ENCODE data around the gene STXBP1. TPM values are rescaled to one million over a fixed set of nuclear protein-coding genes. Genes with fewer than 3 reads are reported as not detected.

STXBP1 gene
- total RNA-seq, 1 experiment from 2014 or later, result 40.6 TPM

DNA sequence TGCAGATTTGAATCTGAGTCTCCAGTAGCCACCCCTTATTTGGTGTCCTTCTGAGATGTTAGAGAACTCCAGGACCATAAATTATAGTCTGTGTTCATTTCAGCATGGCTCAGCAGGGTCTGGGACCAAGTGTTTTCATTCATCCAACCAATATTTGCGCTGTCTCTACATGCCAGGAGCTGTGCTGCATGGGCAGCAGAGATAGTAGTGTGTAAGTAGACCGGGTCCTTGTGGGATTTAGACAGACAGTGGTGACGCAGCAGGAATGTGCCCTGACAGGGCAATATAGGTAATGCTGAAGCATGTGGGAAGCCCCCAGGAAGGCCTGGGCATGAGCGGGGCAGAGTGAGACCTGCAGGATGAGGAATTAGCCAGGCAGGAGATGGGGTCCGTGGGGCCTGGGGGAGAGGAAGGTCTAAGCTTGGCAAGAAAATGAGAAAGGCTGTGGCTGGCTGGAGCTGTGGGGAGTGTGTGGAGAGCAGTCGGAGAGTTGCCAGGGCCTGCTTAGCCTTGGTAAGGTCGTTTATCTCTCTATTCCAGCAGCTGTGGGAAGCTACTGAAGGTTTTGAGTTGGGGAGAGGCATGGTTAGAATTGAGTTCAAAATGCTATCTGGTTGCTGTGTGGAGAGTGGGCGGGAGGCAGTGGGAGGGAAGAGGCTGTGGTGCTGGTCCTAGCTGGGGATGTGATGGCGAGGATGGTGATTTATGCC, 16.8 kb downstream of the STXBP1 start:
- no peak for TF ChIP-seq POLR2AphosphoS5 (IDR thresholded peaks at IDR 0.05; ENCODE audit: low read depth, low read length)
- TF ChIP-seq REST (IDR thresholded peaks at IDR 0.05; ENCODE audit: low read depth), result no peak
- TF ChIP-seq ELF1 (IDR thresholded peaks at IDR 0.05; ENCODE audit: borderline replicate concordance, low read depth), result no peak
- DNase-seq (ENCODE audit: low read depth, low spot score) (no peak), ATAC-seq (no peak)
- no peaks in the 10 kb centered on the region for H3K27me3 ChIP-seq (ENCODE audit: insufficient read depth, low read length)
- peaks cover 8 to 16% of the 10 kb centered on the region in 2 experiments; a peak in 3 of 4 replicates for H3K4me1 ChIP-seq (ENCODE audit: control insufficient read depth in 1 of 2, insufficient read depth in 2 of 2, low read length in 2 of 2)
- H3K4me3 ChIP-seq (replicated peaks in 1 of 2; ENCODE audit: low read depth in 1 of 2, low read length in 2 of 2), result no peak overlapping the region
- no peaks in the 10 kb centered on the region for H4K20me1 ChIP-seq (ENCODE audit: insufficient read depth)
- no peak overlapping the region for H3K9ac ChIP-seq (ENCODE audit: low read length)
- intact Hi-C loops (cut with micrococcal nuclease), result no loop called here
- ChIA-PET POLR2A (no interaction called here), CTCF (no interaction called here), RAD21 (ENCODE audit: low non-redundant PET in 1 of 2, low total read pairs in 2 of 2, uncharacterized antibody in 2 of 2, unreplicated experiment in 2 of 2) (no interaction called here)
- no peak overlapping the region for H3K4me2 ChIP-seq (ENCODE audit: low read length)
- H3K9me3 ChIP-seq (ENCODE audit: control insufficient read depth in 1 of 2, insufficient read depth in 1 of 2, low read depth in 1 of 2, low read length in 2 of 2), result no peaks in the 10 kb centered on the region
- BruUV-seq (replicated peaks), result no TSS peak
- no peaks in the 10 kb centered on the region for H3K9me2 ChIP-seq (ENCODE audit: insufficient read depth)
- H2AFZ ChIP-seq (ENCODE audit: low read depth, low read length, poor library complexity, severe bottlenecking), result no peak overlapping the region
- no peak overlapping the region for H3K27ac ChIP-seq (ENCODE audit: low read depth, low read length)
- H3K36me3 ChIP-seq (ENCODE audit: control insufficient read depth in 1 of 2, insufficient read depth in 2 of 2, low read length in 2 of 2), result no peaks in the 10 kb centered on the region
- no peaks in the 10 kb centered on the region for H3K79me2 ChIP-seq (ENCODE audit: insufficient read depth, low read length)

DNA sequence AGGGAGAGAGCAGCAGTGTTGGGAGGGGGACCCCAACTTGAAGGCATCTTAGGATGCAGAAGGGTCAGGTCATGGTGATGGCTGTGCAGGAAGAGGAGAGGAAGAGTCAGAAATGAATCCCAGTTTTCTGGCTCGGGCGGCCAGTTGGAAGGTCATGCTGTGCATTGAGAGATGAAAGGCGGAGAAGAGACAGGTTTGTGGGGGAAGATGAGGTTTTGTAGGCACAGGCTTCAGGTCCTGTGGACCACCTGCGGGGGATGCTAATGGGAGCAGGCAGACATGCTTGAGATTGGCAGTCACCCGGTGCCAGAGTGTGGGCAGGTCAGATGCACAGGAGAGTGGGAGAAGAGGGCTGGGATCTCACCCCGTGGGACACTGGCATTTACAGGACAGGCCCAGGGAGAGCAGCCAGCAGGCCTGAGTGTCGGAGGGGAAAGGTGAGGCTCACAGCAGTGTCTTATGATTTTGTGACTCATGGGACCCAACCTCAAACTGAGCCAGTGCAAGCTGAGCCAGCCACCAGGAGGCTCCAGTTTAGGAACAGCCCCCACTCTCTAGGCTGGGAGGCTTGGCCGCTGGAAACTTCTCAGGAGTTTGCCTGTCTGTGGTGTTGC, 17.5 kb downstream of the STXBP1 start:
- POLR2A ChIA-PET, result no interaction called here
- intact Hi-C loops (cut with micrococcal nuclease), result no loop called here
- Histone ChIP-seq H2AFZ (ENCODE audit: low read depth, low read length, poor library complexity, severe bottlenecking) (no peak overlapping the region), H3K27me3 (ENCODE audit: insufficient read depth, low read length) (no peaks in the 10 kb centered on the region), H3K4me3 (replicated peaks in 1 of 2; ENCODE audit: low read depth in 1 of 2, low read length in 2 of 2) (no peak overlapping the region), H3K27ac (ENCODE audit: low read depth, low read length) (no peak overlapping the region), H3K9me3 (ENCODE audit: control insufficient read depth in 1 of 2, insufficient read depth in 1 of 2, low read depth in 1 of 2, low read length in 2 of 2) (no peaks in the 10 kb centered on the region), H3K36me3 (ENCODE audit: control insufficient read depth in 1 of 2, insufficient read depth in 2 of 2, low read length in 2 of 2) (no peaks in the 10 kb centered on the region), H4K20me1 (ENCODE audit: insufficient read depth) (no peaks in the 10 kb centered on the region), H3K79me2 (ENCODE audit: insufficient read depth, low read length) (no peaks in the 10 kb centered on the region), H3K4me1 (ENCODE audit: control insufficient read depth in 1 of 2, insufficient read depth in 2 of 2, low read length in 2 of 2) (peaks cover 12 to 23% of the 10 kb centered on the region in 2 experiments; a peak in 3 of 4 replicates), H3K9ac (ENCODE audit: low read length) (no peak overlapping the region), H3K9me2 (ENCODE audit: insufficient read depth) (no peaks in the 10 kb centered on the region), H3K4me2 (ENCODE audit: low read length) (0 out of 2 replicates have a peak overlapping the region, but pooled peaks have one; percentile 7)
- TF ChIP-seq ZFX (IDR thresholded peaks at IDR 0.05) (no peak), CTCF (IDR thresholded peaks at IDR 0.05 in 2 of 3, conservative IDR thresholded peaks at IDR 0.05 in 1 of 3; ENCODE audit: borderline replicate concordance in 1 of 3, insufficient read depth in 1 of 3, low read depth in 2 of 3, low read length in 2 of 3) (peak in 2 of 3 experiments; percentile 14 to 26; a peak in 2 of 6 replicates)
- RAD21 ChIA-PET (ENCODE audit: low non-redundant PET in 1 of 2, low total read pairs in 2 of 2, uncharacterized antibody in 2 of 2, unreplicated experiment in 2 of 2), result no interaction called here
- DNase-seq (ENCODE audit: low read depth, low spot score), result no peak
- BruUV-seq (replicated peaks), result no TSS peak
- CTCF ChIA-PET, result no interaction called here
- peak; percentile 73 for ATAC-seq
